ENCODE data around the gene CCDC106.

CCDC106 gene

GRCh38 chr19:55601084-55601483 lies 46.9 kb upstream of the CCDC106 start:
- Histone ChIP-seq H3K9ac (ENCODE audit: low read length) (peak overlapping the region; percentile 74), H3K27me3 (ENCODE audit: insufficient read depth, low read length, poor library complexity) (no peaks in the 10 kb centered on the region)
- no CpG with 5 or more reads among the region's 4 CpGs for WGBS (ENCODE audit: extremely low coverage, insufficient coverage, low lambda C conversion rate)

GRCh38 chr19:55602104-55603001 lies 45.7 kb upstream of the CCDC106 start:
- no peaks in the 10 kb centered on the region for H3K27me3 ChIP-seq (ENCODE audit: insufficient read depth, low read length, poor library complexity)
- WGBS (ENCODE audit: extremely low coverage, insufficient coverage, low lambda C conversion rate) = no CpG with 5 or more reads among the region's 60 CpGs
- peaks cover 4% of the 10 kb centered on the region for H3K4me1 ChIP-seq (ENCODE audit: control insufficient read depth, low read depth, low read length)
- H3K79me1 ChIP-seq (ENCODE audit: low read length) = peaks cover 7% of the 10 kb centered on the region
- H2BK5ac ChIP-seq (ENCODE audit: low read length) = no peak overlapping the region
- no peak overlapping the region for H2BK120ac ChIP-seq (ENCODE audit: low read depth, low read length)
- no peak overlapping the region for H3K27ac ChIP-seq (ENCODE audit: low read depth, low read length)
- no peaks in the 10 kb centered on the region for H3K36me3 ChIP-seq (ENCODE audit: control insufficient read depth, insufficient read depth, low read length)
- H4K5ac ChIP-seq (ENCODE audit: low read length) = no peak overlapping the region
- H3K79me2 ChIP-seq (ENCODE audit: control insufficient read depth, insufficient read depth, low read length) = peaks cover 2% of the 10 kb centered on the region
- no peak overlapping the region for H3K9ac ChIP-seq (ENCODE audit: low read length)
- no peak overlapping the region for H2BK15ac ChIP-seq (replicated peaks; ENCODE audit: low read depth)
- no peak overlapping the region for H2AK5ac ChIP-seq (ENCODE audit: low read length)
- no peak overlapping the region for H3K23ac ChIP-seq (ENCODE audit: low read length)
- peak overlapping the region; percentile 0 for H3K56ac ChIP-seq (ENCODE audit: low read length)
- H3K18ac ChIP-seq (ENCODE audit: low read length) = no peak overlapping the region
- H3K4me2 ChIP-seq (ENCODE audit: low read length) = no peak overlapping the region
- H3K4ac ChIP-seq (ENCODE audit: low read depth, low read length) = no peak overlapping the region
- DNase-seq = no peak
- H4K8ac ChIP-seq (ENCODE audit: low read depth, low read length) = no peak overlapping the region
- no peak overlapping the region for H3K4me3 ChIP-seq (ENCODE audit: low read length)

More at GRCh38 chr19:55601084-55601483, 46.9 kb upstream of the CCDC106 start:
- no peak overlapping the region for H4K5ac ChIP-seq (ENCODE audit: low read length)
- no peak overlapping the region for H3K27ac ChIP-seq (ENCODE audit: low read depth, low read length)
- H3K36me3 ChIP-seq (ENCODE audit: control insufficient read depth, insufficient read depth, low read length) = no peaks in the 10 kb centered on the region
- H3K79me2 ChIP-seq (ENCODE audit: control insufficient read depth, insufficient read depth, low read length) = no peaks in the 10 kb centered on the region
- H2BK15ac ChIP-seq (replicated peaks; ENCODE audit: low read depth) = no peak overlapping the region
- no peak overlapping the region for H4K8ac ChIP-seq (ENCODE audit: low read depth, low read length)
- no peak overlapping the region for H3K4me2 ChIP-seq (ENCODE audit: low read length)
- H3K56ac ChIP-seq (ENCODE audit: low read length) = no peak overlapping the region
- H2AK5ac ChIP-seq (ENCODE audit: low read length) = no peak overlapping the region
- H3K4ac ChIP-seq (ENCODE audit: low read depth, low read length) = no peak overlapping the region
- no peak for DNase-seq
- H3K23ac ChIP-seq (ENCODE audit: low read length) = no peak overlapping the region
- no peaks in the 10 kb centered on the region for H3K79me1 ChIP-seq (ENCODE audit: low read length)
- no peak overlapping the region for H3K4me3 ChIP-seq (ENCODE audit: low read length)
- no peak overlapping the region for H2BK120ac ChIP-seq (ENCODE audit: low read depth, low read length)
- no peaks in the 10 kb centered on the region for H3K4me1 ChIP-seq (ENCODE audit: control insufficient read depth, low read depth, low read length)
- H3K18ac ChIP-seq (ENCODE audit: low read length) = no peak overlapping the region
- no peak overlapping the region for H2BK5ac ChIP-seq (ENCODE audit: low read length)

- Histone ChIP-seq H3K27ac (ENCODE audit: low read depth, low read length) (no peak overlapping the region), H3K36me3 (ENCODE audit: control insufficient read depth, insufficient read depth, low read length) (no peaks in the 10 kb centered on the region), H3K79me2 (ENCODE audit: control insufficient read depth, insufficient read depth, low read length) (peaks cover 2% of the 10 kb centered on the region), H2BK120ac (ENCODE audit: low read depth, low read length) (no peak overlapping the region), H2BK5ac (ENCODE audit: low read length) (no peak overlapping the region), H3K4ac (ENCODE audit: low read depth, low read length) (no peak overlapping the region), H3K18ac (ENCODE audit: low read length) (no peak overlapping the region), H2BK15ac (replicated peaks; ENCODE audit: low read depth) (no peak overlapping the region), H3K4me2 (ENCODE audit: low read length) (no peak overlapping the region), H4K5ac (ENCODE audit: low read length) (no peak overlapping the region), H4K8ac (ENCODE audit: low read depth, low read length) (no peak overlapping the region), H3K9ac (ENCODE audit: low read length) (peak overlapping the region; percentile 4), H2AK5ac (ENCODE audit: low read length) (no peak overlapping the region), H3K23ac (ENCODE audit: low read length) (no peak overlapping the region), H3K79me1 (ENCODE audit: low read length) (peaks cover 12% of the 10 kb centered on the region), H3K4me1 (ENCODE audit: control insufficient read depth, low read depth, low read length) (peaks cover 4% of the 10 kb centered on the region), H3K27me3 (ENCODE audit: insufficient read depth, low read length, poor library complexity) (no peaks in the 10 kb centered on the region), H3K56ac (ENCODE audit: low read length) (peak overlapping the region; percentile 56), H3K4me3 (ENCODE audit: low read length) (no peak overlapping the region)
- no CpG with 5 or more reads among the region's 21 CpGs for WGBS (ENCODE audit: extremely low coverage, insufficient coverage, low lambda C conversion rate)
- DNase-seq = no peak
Observed at GRCh38 chr19:55603115-55603514, 44.9 kb upstream of the CCDC106 start.

- H3K4ac ChIP-seq (ENCODE audit: low read depth, low read length) = no peak overlapping the region
- DNase-seq = peak; percentile 45
- H4K5ac ChIP-seq (ENCODE audit: low read length) = no peak overlapping the region
- no CpG with 5 or more reads among the region's 22 CpGs for WGBS (ENCODE audit: extremely low coverage, insufficient coverage, low lambda C conversion rate)
- peaks cover 4% of the 10 kb centered on the region for H3K4me1 ChIP-seq (ENCODE audit: control insufficient read depth, low read depth, low read length)
- no peak overlapping the region for H3K4me3 ChIP-seq (ENCODE audit: low read length)
- peaks cover 2% of the 10 kb centered on the region for H3K79me2 ChIP-seq (ENCODE audit: control insufficient read depth, insufficient read depth, low read length)
- H3K36me3 ChIP-seq (ENCODE audit: control insufficient read depth, insufficient read depth, low read length) = no peaks in the 10 kb centered on the region
- H3K27ac ChIP-seq (ENCODE audit: low read depth, low read length) = no peak overlapping the region
- H2BK5ac ChIP-seq (ENCODE audit: low read length) = no peak overlapping the region
- H2BK15ac ChIP-seq (replicated peaks; ENCODE audit: low read depth) = no peak overlapping the region
- no peak overlapping the region for H4K8ac ChIP-seq (ENCODE audit: low read depth, low read length)
- no peak overlapping the region for H3K18ac ChIP-seq (ENCODE audit: low read length)
- no peaks in the 10 kb centered on the region for H3K27me3 ChIP-seq (ENCODE audit: insufficient read depth, low read length, poor library complexity)
- H3K4me2 ChIP-seq (ENCODE audit: low read length) = no peak overlapping the region
- no peak overlapping the region for H3K23ac ChIP-seq (ENCODE audit: low read length)
- peak overlapping the region; percentile 32 for H3K9ac ChIP-seq (ENCODE audit: low read length)
- H2BK120ac ChIP-seq (ENCODE audit: low read depth, low read length) = no peak overlapping the region
- H3K79me1 ChIP-seq (ENCODE audit: low read length) = peaks cover 12% of the 10 kb centered on the region
- no peak overlapping the region for H2AK5ac ChIP-seq (ENCODE audit: low read length)
- peak overlapping the region; percentile 56 for H3K56ac ChIP-seq (ENCODE audit: low read length)
Observed at GRCh38 chr19:55603581-55604292, 44.3 kb upstream of the CCDC106 start.

- H3K4ac ChIP-seq (ENCODE audit: low read depth, low read length) = no peak overlapping the region
- no peak overlapping the region for H4K8ac ChIP-seq (ENCODE audit: low read depth, low read length)
- H3K23ac ChIP-seq (ENCODE audit: low read length) = peak overlapping the region; percentile 24
- peak overlapping the region; percentile 12 for H3K4me3 ChIP-seq (ENCODE audit: low read length)
- no peak overlapping the region for H4K5ac ChIP-seq (ENCODE audit: low read length)
- H2BK5ac ChIP-seq (ENCODE audit: low read length) = no peak overlapping the region
- no peak overlapping the region for H3K18ac ChIP-seq (ENCODE audit: low read length)
- H3K27ac ChIP-seq (ENCODE audit: low read depth, low read length) = peak overlapping the region; percentile 97
- no peak overlapping the region for H2BK15ac ChIP-seq (replicated peaks; ENCODE audit: low read depth)
- H3K4me2 ChIP-seq (ENCODE audit: low read length) = no peak overlapping the region
- peaks cover 4% of the 10 kb centered on the region for H3K4me1 ChIP-seq (ENCODE audit: control insufficient read depth, low read depth, low read length)
- peaks cover 2% of the 10 kb centered on the region for H3K79me2 ChIP-seq (ENCODE audit: control insufficient read depth, insufficient read depth, low read length)
- no peaks in the 10 kb centered on the region for H3K36me3 ChIP-seq (ENCODE audit: control insufficient read depth, insufficient read depth, low read length)
- H3K79me1 ChIP-seq (ENCODE audit: low read length) = peaks cover 17% of the 10 kb centered on the region
- H2BK120ac ChIP-seq (ENCODE audit: low read depth, low read length) = no peak overlapping the region
- H2AK5ac ChIP-seq (ENCODE audit: low read length) = no peak overlapping the region
- H3K56ac ChIP-seq (ENCODE audit: low read length) = peak overlapping the region; percentile 84
- peak overlapping the region; percentile 69 for H3K9ac ChIP-seq (ENCODE audit: low read length)
- no CpG with 5 or more reads among the region's 43 CpGs for WGBS (ENCODE audit: extremely low coverage, insufficient coverage, low lambda C conversion rate)
- H3K27me3 ChIP-seq (ENCODE audit: insufficient read depth, low read length, poor library complexity) = no peaks in the 10 kb centered on the region
- peak; percentile 98 for DNase-seq
Observed at GRCh38 chr19:55605207-55605636, 42.8 kb upstream of the CCDC106 start.

All from mesendoderm (in vitro differentiated cells).